SK-N-SH treated with all-trans-retinoic acid at 6 μM for 48 hours (cell line): ENCODE measurements around the gene GRIN2D.

Experiments used
- ATAC-seq: fragments of 200-7000 bp; cut with Tn5 transposase; 3 replicates; pipeline ENCODE4 v1.9.1; 2020; ENCODE audit warnings: mild to moderate bottlenecking, moderate library complexity
- ARNTL ChIP-seq: fragments of 450-650 bp; formaldehyde crosslinking; IDR thresholded peaks from 2 replicates; pipeline ENCODE4 v1.5.0; 2020; ENCODE audit warnings: low read depth, mild to moderate bottlenecking, moderate library complexity, borderline replicate concordance
- BACH2 ChIP-seq: fragments of 250-450 bp; sonication (Bioruptor Pico); IDR thresholded peaks from 2 replicates; pipeline ENCODE4 v1.9.0; 2021; ENCODE audit warnings: mild to moderate bottlenecking, borderline replicate concordance
- CREB5 ChIP-seq: fragments of 250-450 bp; sonication (Bioruptor Pico); IDR thresholded peaks from 2 replicates; pipeline ENCODE4 v1.5.1; 2020; ENCODE audit warnings: low read depth, mild to moderate bottlenecking, moderate library complexity
- CSDC2 ChIP-seq: fragments of 250-450 bp; sonication (Bioruptor Pico); IDR thresholded peaks from 2 replicates; pipeline ENCODE4 v1.5.0; 2020; ENCODE audit warnings: mild to moderate bottlenecking, moderate library complexity
- CSRNP3 ChIP-seq: fragments of 250-450 bp; sonication (Bioruptor Pico); IDR thresholded peaks from 2 replicates; pipeline ENCODE4 v1.5.1; 2021; ENCODE audit warnings: mild to moderate bottlenecking, moderate library complexity
- ESRRG ChIP-seq: fragments of 250-450 bp; sonication (Bioruptor Pico); IDR thresholded peaks from 2 replicates; pipeline ENCODE4 v1.6.1; 2021; ENCODE audit warnings: mild to moderate bottlenecking
- GLIS3 ChIP-seq: fragments of 250-450 bp; sonication (Bioruptor Pico); IDR thresholded peaks from 2 replicates; pipeline ENCODE4 v1.5.0; 2020; ENCODE audit warnings: mild to moderate bottlenecking, moderate library complexity
- ISL1 ChIP-seq: fragments of 250-450 bp; sonication (Bioruptor Pico); IDR thresholded peaks from 2 replicates; pipeline ENCODE4 v2.1.2; 2022; ENCODE audit warnings: mild to moderate bottlenecking, moderate library complexity
- OSR1 ChIP-seq: fragments of 250-450 bp; sonication (Bioruptor Pico); IDR thresholded peaks from 2 replicates; pipeline ENCODE4 v1.8.0; 2022; ENCODE audit warnings: moderate library complexity, mild to moderate bottlenecking, inconsistent platforms
- POU6F1 ChIP-seq: fragments of 250-450 bp; sonication (Bioruptor Pico); IDR thresholded peaks from 2 replicates; pipeline ENCODE4 v1.8.0; 2021; ENCODE audit warnings: low read depth, mild to moderate bottlenecking, moderate library complexity, borderline replicate concordance
- PPARA ChIP-seq: fragments of 250-450 bp; sonication (Bioruptor Pico); IDR thresholded peaks from 2 replicates; pipeline ENCODE4 v1.5.0; 2020; ENCODE audit warnings: mild to moderate bottlenecking, borderline replicate concordance
- RARB ChIP-seq: fragments of 250-450 bp; sonication (Bioruptor Pico); IDR thresholded peaks from 2 replicates; pipeline ENCODE4 v1.8.0; 2021; ENCODE audit warnings: mild to moderate bottlenecking, moderate library complexity
- SNAI2 ChIP-seq: fragments of 250-450 bp; sonication (Bioruptor Pico); IDR thresholded peaks from 2 replicates; pipeline ENCODE4 v1.5.0; 2020; ENCODE audit warnings: mild to moderate bottlenecking, moderate library complexity
- ZC3H10 ChIP-seq: fragments of 250-450 bp; sonication (Bioruptor Pico); IDR thresholded peaks from 2 replicates; pipeline ENCODE4 v1.5.1; 2021; ENCODE audit warnings: mild to moderate bottlenecking, moderate library complexity
- ZFP3 ChIP-seq: fragments of 250-450 bp; sonication (Bioruptor Pico); IDR thresholded peaks from 2 replicates; pipeline ENCODE4 v1.5.0; 2020; ENCODE audit warnings: mild to moderate bottlenecking, moderate library complexity
- ZFP30 ChIP-seq: fragments of 450-650 bp; formaldehyde crosslinking; IDR thresholded peaks from 2 replicates; pipeline ENCODE4 v1.5.0; 2022; ENCODE audit warnings: mild to moderate bottlenecking, moderate library complexity
- ZNF565 ChIP-seq: fragments of 450-650 bp; formaldehyde crosslinking; conservative IDR thresholded peaks from 2 replicates; pipeline ENCODE4 v1.5.0; 2020; ENCODE audit warnings: low read depth, mild to moderate bottlenecking, moderate library complexity
- ZNF70 ChIP-seq: fragments of 450-650 bp; formaldehyde crosslinking; IDR thresholded peaks from 2 replicates; pipeline ENCODE4 v1.5.0; 2020; ENCODE audit warnings: mild to moderate bottlenecking, moderate library complexity
- ZNF8 ChIP-seq: fragments of 450-650 bp; formaldehyde crosslinking; IDR thresholded peaks from 2 replicates; pipeline ENCODE4 v1.5.0; 2020; ENCODE audit warnings: mild to moderate bottlenecking, moderate library complexity
- TF ChIP-seq, protein P1 (sequence below): fragments of 250-450 bp; sonication (Bioruptor Pico); IDR thresholded peaks from 2 replicates; pipeline ENCODE4 v1.8.0; 2020; ENCODE audit warnings: mild to moderate bottlenecking, moderate library complexity, borderline replicate concordance

GRIN2D gene

DNA sequence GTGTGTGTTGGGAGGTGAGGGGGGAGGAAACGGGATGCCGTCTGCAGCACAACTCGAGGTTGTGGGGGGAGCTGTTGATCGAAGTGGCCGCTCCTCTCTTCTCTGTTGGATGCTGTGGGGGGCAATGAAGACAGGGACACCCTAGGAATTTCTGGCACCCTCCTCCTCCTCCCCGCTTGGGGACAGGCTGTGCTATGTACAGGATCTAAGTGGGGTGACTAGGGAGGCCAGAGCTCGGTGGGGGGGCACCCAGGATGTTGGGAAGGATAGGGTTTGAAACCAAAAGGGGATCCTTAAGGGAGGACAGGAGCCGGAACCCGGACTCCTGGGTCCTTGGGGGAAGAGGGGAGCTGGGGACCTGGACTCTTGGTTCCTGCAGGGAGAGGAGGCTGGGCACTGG, 2.0 kb downstream of the GRIN2D start:
- TF ChIP-seq ZFP30 (CRISPR knock-in tag) (no peak), ESRRG (CRISPR knock-in tag) (no peak), ZC3H10 (CRISPR knock-in tag) (no peak)
- no peak for ATAC-seq

GRCh38 chr19:48396016-48396823, 2.8 kb downstream of the GRIN2D start:
- no peak for ATAC-seq

GRCh38 chr19:48396824-48397176, 3.3 kb downstream of the GRIN2D start:
- ATAC-seq: no peak
- TF ChIP-seq GLIS3 (CRISPR knock-in tag) (no peak), ZFP30 (CRISPR knock-in tag) (no peak), POU6F1 (CRISPR knock-in tag) (no peak), CSRNP3 (CRISPR knock-in tag) (no peak), ARNTL (CRISPR knock-in tag) (no peak), ZNF8 (CRISPR knock-in tag) (no peak), ZNF565 (CRISPR knock-in tag) (no peak), ZC3H10 (CRISPR knock-in tag) (no peak), CSDC2 (no peak), ZNF70 (no peak), RARB (no peak), ISL1 (CRISPR knock-in tag) (no peak), PPARA (CRISPR knock-in tag) (no peak), ESRRG (CRISPR knock-in tag) (no peak), BACH2 (CRISPR knock-in tag) (no peak), OSR1 (CRISPR knock-in tag) (no peak), ZFP3 (CRISPR knock-in tag) (no peak), SNAI2 (CRISPR knock-in tag) (no peak), CREB5 (CRISPR knock-in tag) (no peak)
- TF ChIP-seq, protein P1, sequence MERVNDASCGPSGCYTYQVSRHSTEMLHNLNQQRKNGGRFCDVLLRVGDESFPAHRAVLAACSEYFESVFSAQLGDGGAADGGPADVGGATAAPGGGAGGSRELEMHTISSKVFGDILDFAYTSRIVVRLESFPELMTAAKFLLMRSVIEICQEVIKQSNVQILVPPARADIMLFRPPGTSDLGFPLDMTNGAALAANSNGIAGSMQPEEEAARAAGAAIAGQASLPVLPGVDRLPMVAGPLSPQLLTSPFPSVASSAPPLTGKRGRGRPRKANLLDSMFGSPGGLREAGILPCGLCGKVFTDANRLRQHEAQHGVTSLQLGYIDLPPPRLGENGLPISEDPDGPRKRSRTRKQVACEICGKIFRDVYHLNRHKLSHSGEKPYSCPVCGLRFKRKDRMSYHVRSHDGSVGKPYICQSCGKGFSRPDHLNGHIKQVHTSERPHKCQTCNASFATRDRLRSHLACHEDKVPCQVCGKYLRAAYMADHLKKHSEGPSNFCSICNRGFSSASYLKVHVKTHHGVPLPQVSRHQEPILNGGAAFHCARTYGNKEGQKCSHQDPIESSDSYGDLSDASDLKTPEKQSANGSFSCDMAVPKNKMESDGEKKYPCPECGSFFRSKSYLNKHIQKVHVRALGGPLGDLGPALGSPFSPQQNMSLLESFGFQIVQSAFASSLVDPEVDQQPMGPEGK (CRISPR knock-in tag): no peak

More at GRCh38 chr19:48396016-48396823, 2.8 kb downstream of the GRIN2D start:
- no peak for TF ChIP-seq BACH2 (CRISPR knock-in tag)
- no peak for TF ChIP-seq CSRNP3 (CRISPR knock-in tag)
- TF ChIP-seq OSR1 (CRISPR knock-in tag): no peak
